Fibroblast of lung (primary cell): Measurements from ENCODE around the gene ZSCAN31.
A peak's percentile ranks its signal among the peaks of the same experiment; 100 is the strongest.

ENCODE experiments used
- EZH2 ChIP-seq: IDR thresholded peaks from 2 replicates; pipeline ENCODE4 v1.5.1; 2012; ENCODE audit warnings: low read length, control low read depth, mild to moderate bottlenecking; ENCODE audit errors: missing control alignments
- TF ChIP-seq, protein P1 (sequence below), 2 donors: IDR thresholded peaks in 1 of 2; conservative IDR thresholded peaks in 1 of 2; 1 replicate in 1 of 2; 2 replicates in 1 of 2; pipeline ENCODE4 v1.5.1; 2011 to 2012; ENCODE audit warnings: low read length in 2 of 2, control low read depth in 1 of 2, inconsistent platforms in 1 of 2, low read depth in 1 of 2, mild to moderate bottlenecking in 1 of 2

DNA sequence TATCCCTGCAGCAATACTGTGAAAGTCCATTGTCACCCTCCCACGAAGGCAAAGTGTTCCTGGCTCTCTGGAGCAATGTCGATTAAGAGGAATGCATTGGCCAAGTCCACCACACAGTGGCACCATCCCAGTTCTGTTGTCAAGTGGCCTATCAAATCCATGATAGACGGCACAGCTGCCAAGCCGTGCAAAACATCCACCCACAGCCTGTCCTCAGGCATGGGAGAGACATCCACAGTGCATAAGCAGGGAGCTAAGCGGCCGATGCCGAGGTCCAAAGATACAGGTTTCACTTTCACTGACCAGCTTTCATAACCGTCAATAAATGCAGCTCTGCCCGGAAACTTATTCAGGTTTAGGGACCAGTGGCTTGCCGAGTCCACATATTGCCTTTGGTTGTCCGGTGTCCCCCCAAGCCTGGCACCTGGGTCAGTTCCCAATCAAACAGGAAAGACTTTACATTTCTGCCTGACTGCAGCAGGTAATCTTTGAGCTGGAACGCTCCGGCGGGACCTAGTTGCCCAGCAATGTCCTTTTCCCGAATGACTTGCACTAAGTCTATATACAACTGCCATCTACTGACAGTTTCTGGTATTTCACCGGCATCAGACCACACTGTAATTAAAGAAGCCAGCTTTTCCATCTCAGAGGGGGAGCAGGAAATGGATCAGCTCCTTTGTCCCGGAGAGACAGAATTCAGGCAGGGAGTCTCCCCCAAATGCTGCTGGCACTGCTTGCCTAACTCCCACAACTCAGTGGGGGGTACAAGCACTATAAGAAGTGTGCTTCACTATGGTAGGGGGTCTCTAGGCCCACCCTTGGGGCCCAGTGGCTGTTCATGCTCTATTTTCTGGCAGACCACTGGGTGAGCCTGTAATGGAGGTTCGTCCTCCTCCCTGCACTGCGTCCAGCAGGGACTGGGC lies 20.1 kb upstream of the ZSCAN31 start:
- TF ChIP-seq, protein P1, sequence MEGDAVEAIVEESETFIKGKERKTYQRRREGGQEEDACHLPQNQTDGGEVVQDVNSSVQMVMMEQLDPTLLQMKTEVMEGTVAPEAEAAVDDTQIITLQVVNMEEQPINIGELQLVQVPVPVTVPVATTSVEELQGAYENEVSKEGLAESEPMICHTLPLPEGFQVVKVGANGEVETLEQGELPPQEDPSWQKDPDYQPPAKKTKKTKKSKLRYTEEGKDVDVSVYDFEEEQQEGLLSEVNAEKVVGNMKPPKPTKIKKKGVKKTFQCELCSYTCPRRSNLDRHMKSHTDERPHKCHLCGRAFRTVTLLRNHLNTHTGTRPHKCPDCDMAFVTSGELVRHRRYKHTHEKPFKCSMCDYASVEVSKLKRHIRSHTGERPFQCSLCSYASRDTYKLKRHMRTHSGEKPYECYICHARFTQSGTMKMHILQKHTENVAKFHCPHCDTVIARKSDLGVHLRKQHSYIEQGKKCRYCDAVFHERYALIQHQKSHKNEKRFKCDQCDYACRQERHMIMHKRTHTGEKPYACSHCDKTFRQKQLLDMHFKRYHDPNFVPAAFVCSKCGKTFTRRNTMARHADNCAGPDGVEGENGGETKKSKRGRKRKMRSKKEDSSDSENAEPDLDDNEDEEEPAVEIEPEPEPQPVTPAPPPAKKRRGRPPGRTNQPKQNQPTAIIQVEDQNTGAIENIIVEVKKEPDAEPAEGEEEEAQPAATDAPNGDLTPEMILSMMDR (conservative IDR thresholded peaks at IDR 0.05 in 1 of 2, IDR thresholded peaks at IDR 0.05 in 1 of 2; ENCODE audit: low read depth in 1 of 2, low read length in 2 of 2), result peak; percentile 78
- no peak for TF ChIP-seq EZH2
